VCaP (cell line): ENCODE measurements around the gene CDKN1C.

Experiments
- H3K27ac ChIP-seq: fragments of 450-650 bp; 2 replicates; pipeline ENCODE4 v1.5.1; 2017
- CTCF ChIP-seq: fragments of 450-650 bp; conservative IDR thresholded peaks from 2 replicates; pipeline ENCODE4 v1.5.1; 2017; ENCODE audit warnings: mild to moderate bottlenecking, moderate library complexity

CDKN1C gene

DNA sequence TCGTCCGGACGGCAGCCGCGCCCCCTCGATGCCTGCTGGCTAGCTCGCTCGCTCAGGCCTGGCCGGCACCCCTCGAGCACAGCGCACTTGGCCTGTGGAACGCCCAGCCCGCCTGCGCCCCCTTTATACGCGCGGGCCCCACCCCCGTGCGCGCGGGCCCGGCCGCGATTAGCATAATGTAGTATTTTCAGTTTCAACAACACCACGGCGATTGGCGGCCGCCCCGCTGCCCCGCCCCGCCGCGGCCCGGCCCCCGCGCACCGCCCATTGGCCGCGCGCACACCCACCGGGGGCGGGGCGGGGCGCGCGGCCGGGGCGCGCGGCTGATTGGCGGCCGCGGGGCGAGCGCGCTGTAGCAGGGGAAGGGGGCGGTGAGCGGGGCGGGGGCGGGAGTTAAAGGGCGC lies at the start of gene CDKN1C:
Gene CDKN1C, minus strand, starts transcription at position 98 of the 404 bp plus-strand sequence. CDS start 319 bp downstream, outside the sequence.
- TF ChIP-seq CTCF = no peak
- H3K27ac ChIP-seq = peak within 1 kb of the TSS; percentile 61; the same call in 1 of the 2 replicates

DNA sequence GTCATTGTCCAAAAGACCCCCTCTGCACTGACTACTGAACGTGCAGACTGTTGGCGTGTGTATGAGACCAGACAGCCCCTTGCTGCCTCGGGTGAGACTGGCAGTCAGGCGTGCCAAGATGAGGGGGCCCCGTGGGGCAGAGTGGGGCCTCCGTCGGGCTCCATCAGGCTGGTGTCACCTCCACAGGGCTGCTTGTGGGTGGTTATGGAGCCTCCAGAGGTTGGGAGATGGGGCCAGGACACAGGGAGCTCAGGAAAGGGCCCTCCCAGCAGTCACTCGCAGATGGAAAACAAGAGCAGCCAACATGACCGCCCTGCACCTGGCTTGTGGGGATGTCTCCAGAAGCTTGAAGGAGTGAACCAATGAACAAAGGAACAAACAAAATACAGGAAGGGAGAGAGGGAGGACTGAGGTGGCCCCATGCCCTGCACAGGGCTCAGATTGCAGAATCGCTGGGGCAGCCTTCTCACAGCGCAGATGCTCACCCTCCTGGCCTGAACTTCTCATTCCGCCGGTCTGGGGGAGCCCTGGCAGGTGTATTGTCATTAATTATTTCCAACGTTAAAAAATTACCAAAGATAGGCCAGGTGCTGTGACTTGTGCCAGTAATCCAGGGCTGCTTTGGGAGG lies 49.1 kb upstream of the CDKN1C start:
- TF ChIP-seq CTCF = no peak
- H3K27ac ChIP-seq = no peak overlapping the region

- H3K27ac ChIP-seq = no peak overlapping the region
- TF ChIP-seq CTCF = no peak
Observed at GRCh38 chr11:2934021-2934550, 48.5 kb upstream of the CDKN1C start.

DNA sequence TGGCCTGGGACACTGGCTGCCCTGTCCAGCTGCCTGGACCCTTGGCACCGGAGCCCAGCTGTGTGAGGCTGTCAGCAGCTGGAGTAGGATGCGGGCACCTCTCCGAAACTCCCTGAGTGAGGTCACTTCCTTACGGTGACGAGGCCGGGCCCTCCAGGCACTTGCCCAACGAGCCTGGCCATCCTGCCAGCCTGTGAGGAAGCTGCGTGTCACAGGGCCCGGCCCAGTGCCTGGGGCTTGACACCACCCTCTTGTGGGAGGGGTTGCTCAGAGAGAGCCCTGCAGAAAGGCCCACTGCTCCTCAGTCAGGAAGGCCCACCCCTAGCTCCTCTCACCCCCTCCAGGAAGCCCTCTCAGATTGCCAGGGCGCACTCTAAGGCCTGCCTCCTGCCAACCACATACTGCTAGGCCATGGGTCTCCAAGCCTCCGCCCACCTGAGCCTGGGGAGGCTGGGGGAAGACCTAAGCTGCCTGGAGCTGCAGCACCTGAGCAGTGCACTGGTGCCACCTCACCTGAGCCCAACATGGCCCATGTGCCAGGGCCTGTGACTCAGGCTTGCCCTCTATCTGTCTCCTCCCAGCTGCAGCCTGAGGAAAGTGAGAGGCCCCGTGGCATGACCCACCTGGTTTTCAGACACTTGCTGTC lies 47.9 kb upstream of the CDKN1C start:
- no peak for TF ChIP-seq CTCF
- H3K27ac ChIP-seq = no peak overlapping the region

GRCh38 chr11:2932850-2933251 lies 47.3 kb upstream of the CDKN1C start:
- H3K27ac ChIP-seq = no peak overlapping the region
- no peak for TF ChIP-seq CTCF

DNA sequence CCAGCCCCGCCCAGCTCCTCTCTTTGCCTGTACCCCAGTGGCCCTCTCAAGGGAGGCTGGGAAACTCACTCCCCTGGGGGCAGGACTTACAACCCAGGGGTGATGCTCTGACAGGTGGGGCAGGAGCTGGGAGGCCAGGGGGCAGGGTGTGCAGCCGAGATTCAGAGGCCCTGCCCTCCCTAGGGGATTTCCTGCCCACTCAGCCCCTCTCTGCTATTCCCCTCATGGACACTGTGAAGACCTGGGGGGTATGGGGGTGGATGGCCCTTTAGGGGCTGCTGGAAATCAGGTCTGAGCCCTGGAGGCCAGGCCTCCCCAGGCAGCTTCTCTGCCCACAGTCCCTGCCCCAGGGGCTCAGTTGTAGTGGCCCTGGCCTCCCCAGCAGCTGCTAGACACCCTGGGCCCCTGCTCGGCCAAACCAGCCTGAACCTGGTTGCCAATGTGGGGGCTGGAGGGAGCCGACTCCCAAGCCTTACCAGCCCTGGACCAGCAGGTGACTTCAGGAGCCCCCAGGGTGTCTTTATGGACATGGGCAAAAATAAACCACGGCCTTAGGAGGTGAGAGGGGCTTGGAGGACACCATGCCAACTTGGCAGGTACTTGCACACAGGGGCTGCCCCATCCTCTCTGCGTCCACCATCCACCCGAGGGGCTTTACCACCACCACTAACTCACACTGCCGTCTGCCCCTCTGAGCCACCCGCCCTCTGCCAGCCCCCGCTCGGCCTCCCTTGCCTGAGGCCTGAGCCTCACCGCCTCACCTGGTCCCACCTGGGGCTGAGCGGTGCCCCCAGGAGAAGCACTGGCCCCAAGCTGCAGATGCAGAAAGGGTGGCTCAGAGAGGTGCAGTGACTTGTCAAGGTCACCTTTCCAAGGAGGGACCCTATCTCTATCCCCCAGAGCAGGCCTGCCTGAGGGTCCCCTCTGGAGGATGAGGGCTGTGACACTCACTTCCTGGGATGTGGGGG lies 46.5 kb upstream of the CDKN1C start:
- H3K27ac ChIP-seq = no peak overlapping the region
- no peak for TF ChIP-seq CTCF

DNA sequence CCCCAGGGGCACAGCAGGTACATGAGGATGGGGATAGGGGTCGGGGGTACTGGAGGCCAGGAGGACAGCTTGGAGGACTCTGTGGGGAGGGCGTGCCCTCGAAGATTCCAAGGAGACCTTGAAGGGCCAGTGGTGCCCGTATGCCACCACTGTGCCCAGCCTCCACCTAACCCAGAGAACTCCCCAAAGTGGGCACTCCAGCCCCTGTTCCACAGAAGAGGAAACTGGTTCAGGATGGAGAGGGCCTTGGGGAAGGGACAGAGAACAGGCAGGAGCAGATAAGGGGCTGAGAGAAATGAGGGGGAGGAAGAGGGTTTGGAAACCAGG lies 45.8 kb upstream of the CDKN1C start:
- no peak for TF ChIP-seq CTCF
- H3K27ac ChIP-seq = no peak overlapping the region
